Duodenal mucosa (tissue), 2 donors: ENCODE data around the gene PRIMA1.

ENCODE experiments used
- H3K27ac ChIP-seq: one replicate; pipeline ENCODE4 v1.7.0; 2013; ENCODE audit warnings: low read depth, low read length
- H3K27me3 ChIP-seq, 2 donors: one replicate each; pipeline ENCODE4 v1.7.0; 2013; ENCODE audit warnings: low read length in 2 of 2, control low read depth in 1 of 2; ENCODE audit not compliant: insufficient read depth in 2 of 2, control insufficient read depth in 1 of 2
- H3K36me3 ChIP-seq, 2 donors: one replicate each; pipeline ENCODE4 v1.7.0; 2013; ENCODE audit warnings: low read length in 2 of 2, control low read depth in 1 of 2; ENCODE audit not compliant: insufficient read depth in 2 of 2, control insufficient read depth in 1 of 2
- H3K4me1 ChIP-seq, 2 donors: one replicate each; pipeline ENCODE4 v1.7.0; 2013; ENCODE audit warnings: low read length in 2 of 2, control low read depth in 1 of 2; ENCODE audit not compliant: insufficient read depth in 2 of 2, control insufficient read depth in 1 of 2
- H3K4me3 ChIP-seq, 2 donors: one replicate each; pipeline ENCODE4 v1.7.0; 2013; ENCODE audit warnings: low read length in 2 of 2, low read depth in 1 of 2
- H3K9ac ChIP-seq, 2 donors: one replicate each; pipeline ENCODE4 v1.7.0; 2013; ENCODE audit warnings: low read length in 2 of 2, low read depth in 1 of 2
- H3K9me3 ChIP-seq, 2 donors: one replicate each; pipeline ENCODE4 v1.7.0; 2013; ENCODE audit warnings: low read length in 2 of 2, control low read depth in 1 of 2; ENCODE audit not compliant: control insufficient read depth in 1 of 2

Gene PRIMA1

DNA sequence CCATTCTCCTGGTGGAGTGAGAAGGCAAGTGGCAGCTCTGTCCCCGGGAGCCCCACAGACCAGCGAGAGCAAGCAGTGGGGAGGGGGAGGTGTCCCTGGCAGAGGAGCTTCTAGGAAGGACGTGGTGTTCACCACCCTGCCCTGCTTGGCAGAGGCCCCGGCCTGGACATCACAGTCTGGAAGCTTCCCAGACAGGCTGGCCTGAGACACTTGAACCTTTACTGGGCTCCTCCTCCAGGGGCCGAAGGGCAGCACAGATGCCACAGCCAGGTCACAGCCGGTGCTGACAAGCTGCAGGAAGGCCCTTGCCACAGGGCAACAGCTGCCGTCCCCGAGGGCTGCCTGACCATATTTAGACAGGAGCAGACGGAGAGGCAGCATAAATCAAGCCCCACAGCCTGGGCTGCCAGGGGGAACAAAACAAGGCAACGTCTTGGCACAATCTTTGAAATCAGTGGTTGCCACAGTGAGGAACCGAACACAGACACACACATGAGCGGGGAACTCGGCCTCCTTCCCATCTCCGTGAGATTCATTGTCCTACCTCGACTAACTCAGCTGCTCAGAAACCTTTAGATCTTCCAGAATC, 28.5 kb downstream of the PRIMA1 start:
- H3K4me3 ChIP-seq: no peak overlapping the region
- H3K36me3 ChIP-seq: no peaks in the 10 kb centered on the region
- no peaks in the 10 kb centered on the region for H3K27me3 ChIP-seq
- H3K9ac ChIP-seq: no peak overlapping the region
- H3K9me3 ChIP-seq: no peaks in the 10 kb centered on the region
- H3K4me1 ChIP-seq: peaks cover 0 to 5% of the 10 kb centered on the region in 2 donors
- no peak overlapping the region for H3K27ac ChIP-seq

DNA sequence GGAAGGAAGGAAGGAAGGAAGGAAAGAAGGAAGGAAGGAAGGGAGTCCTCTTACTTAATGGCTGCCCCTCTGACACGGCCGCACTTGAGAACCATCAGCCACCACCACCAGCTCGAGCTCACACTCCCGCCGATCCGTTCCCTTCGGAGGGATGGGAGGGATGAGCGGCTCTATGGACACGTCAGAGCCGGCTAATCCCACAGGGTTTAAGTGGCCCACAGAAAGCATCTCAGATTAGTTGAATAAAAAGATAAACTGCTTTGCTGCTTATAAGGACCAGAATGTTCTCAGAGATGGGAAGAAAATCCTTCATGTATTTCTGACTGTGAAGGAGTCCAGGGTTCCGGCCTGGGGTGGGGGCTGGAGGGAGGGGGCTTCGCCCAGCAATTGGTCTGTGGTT, 31.1 kb downstream of the PRIMA1 start:
- no peaks in the 10 kb centered on the region for H3K9me3 ChIP-seq
- H3K4me1 ChIP-seq: peaks cover 0 to 5% of the 10 kb centered on the region in 2 donors
- no peak overlapping the region for H3K27ac ChIP-seq
- no peaks in the 10 kb centered on the region for H3K36me3 ChIP-seq
- no peak overlapping the region for H3K9ac ChIP-seq
- H3K4me3 ChIP-seq: no peak overlapping the region
- H3K27me3 ChIP-seq: no peaks in the 10 kb centered on the region

DNA sequence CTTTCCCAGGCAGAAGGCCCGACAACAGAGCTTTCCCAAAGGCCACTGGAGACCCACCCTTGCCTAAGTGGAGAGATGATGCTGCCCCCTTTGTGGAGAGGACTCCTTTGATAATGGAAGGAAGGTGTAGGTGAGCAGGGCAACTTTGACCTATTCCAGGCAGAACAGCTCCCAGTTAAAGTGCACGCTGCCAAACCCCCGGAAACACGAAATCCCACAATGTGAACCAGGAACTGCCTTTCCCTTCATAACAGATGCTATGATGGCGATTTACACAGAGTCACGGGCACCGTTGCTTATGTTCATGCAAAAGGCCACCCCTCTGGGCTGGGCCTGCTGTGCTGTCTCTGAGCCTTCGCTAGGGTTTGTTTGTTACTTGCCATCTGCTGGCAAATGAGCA, 34.6 kb downstream of the PRIMA1 start:
- H3K4me3 ChIP-seq: no peak overlapping the region
- H3K9me3 ChIP-seq: no peaks in the 10 kb centered on the region
- H3K36me3 ChIP-seq: no peaks in the 10 kb centered on the region
- H3K27ac ChIP-seq: no peak overlapping the region
- H3K4me1 ChIP-seq: no peaks in the 10 kb centered on the region
- H3K9ac ChIP-seq: no peak overlapping the region
- H3K27me3 ChIP-seq: no peaks in the 10 kb centered on the region

DNA sequence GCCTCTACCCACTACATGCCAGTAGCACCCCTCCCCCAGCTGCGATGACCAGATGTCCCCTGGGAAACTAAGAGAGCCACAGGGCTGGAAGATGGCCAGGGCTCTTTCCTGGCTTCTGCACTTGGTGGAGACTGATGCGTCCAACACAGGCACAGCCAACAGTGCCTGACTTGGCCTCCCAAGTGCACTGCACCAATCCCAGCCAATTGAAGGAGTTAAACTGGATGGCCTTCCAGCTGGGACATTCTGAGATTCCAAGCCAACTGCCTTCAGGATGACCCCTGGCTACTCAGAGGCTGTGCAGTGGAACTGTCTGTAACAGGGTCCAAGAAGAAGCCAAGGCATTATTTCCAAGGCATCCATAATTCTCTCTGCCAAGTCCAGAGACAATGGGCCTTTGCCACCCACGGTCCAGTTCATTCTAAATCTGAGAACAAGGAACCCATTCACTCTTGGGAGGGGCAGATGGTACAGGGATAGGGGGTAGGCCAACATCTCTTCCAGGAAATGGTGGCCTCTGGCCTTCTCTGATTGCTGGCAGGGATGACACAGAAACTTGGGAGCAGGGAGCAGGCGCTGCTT, 35.2 kb downstream of the PRIMA1 start:
- H3K27me3 ChIP-seq: no peaks in the 10 kb centered on the region
- no peak overlapping the region for H3K9ac ChIP-seq
- H3K27ac ChIP-seq: no peak overlapping the region
- no peaks in the 10 kb centered on the region for H3K4me1 ChIP-seq
- no peaks in the 10 kb centered on the region for H3K36me3 ChIP-seq
- no peaks in the 10 kb centered on the region for H3K9me3 ChIP-seq
- H3K4me3 ChIP-seq: no peak overlapping the region

DNA sequence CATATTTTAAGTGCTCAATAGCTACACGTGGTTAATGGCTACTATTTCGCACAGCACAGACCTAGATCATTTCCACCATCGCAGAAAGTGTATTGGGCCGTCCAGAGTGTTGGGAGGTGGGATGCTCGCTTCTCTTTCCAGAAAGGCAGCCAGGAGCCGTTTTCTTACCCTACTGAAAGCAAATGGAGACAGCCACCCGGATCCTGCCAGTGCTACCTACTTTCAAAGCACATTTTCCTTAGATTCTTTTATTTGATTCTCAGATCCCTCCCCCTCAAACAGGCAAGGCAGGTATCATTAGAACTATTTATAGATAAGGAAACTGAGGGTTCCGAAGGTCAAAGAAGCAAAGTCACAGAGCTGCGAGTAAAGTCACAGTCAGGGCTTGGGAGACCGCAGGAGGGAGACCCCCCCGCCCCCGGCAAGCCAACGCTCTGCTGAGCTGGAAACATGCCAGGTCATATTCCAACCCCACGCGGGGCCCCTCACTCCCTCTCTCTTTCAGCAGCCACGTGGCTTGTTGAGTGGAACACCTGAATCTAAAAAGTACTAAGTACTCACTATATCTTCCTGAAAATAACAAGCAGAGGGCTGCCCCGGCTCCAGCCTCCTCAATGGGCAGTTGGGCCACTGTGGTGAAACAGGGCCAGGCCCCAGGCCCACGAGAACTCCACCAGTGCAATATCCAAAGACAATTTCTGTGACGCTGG, 36.2 kb downstream of the PRIMA1 start:
- H3K36me3 ChIP-seq: no peaks in the 10 kb centered on the region
- H3K27me3 ChIP-seq: no peaks in the 10 kb centered on the region
- H3K4me3 ChIP-seq: no peak overlapping the region
- no peaks in the 10 kb centered on the region for H3K9me3 ChIP-seq
- no peaks in the 10 kb centered on the region for H3K4me1 ChIP-seq
- no peak overlapping the region for H3K27ac ChIP-seq
- H3K9ac ChIP-seq: no peak overlapping the region

DNA sequence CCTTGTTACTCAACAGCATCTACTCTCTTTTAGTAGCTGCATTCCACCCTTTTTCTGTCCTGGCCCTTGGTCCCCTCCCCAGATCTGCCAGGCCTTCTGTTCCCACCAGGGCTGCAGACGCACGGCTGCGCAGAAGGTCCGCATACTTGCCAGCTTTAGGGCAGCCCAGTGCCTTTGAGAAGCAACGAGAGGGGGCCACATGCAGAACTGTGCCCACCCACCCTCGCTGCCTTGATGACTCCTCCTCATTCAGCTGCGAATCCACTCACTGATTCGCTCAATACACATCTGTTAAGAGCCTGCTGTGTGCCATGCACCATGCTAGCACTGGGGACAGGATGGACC, 39.2 kb downstream of the PRIMA1 start:
- Histone ChIP-seq H3K4me1 (no peaks in the 10 kb centered on the region), H3K4me3 (no peak overlapping the region), H3K9ac (no peak overlapping the region), H3K36me3 (no peaks in the 10 kb centered on the region), H3K9me3 (no peaks in the 10 kb centered on the region), H3K27me3 (no peaks in the 10 kb centered on the region), H3K27ac (no peak overlapping the region)

DNA sequence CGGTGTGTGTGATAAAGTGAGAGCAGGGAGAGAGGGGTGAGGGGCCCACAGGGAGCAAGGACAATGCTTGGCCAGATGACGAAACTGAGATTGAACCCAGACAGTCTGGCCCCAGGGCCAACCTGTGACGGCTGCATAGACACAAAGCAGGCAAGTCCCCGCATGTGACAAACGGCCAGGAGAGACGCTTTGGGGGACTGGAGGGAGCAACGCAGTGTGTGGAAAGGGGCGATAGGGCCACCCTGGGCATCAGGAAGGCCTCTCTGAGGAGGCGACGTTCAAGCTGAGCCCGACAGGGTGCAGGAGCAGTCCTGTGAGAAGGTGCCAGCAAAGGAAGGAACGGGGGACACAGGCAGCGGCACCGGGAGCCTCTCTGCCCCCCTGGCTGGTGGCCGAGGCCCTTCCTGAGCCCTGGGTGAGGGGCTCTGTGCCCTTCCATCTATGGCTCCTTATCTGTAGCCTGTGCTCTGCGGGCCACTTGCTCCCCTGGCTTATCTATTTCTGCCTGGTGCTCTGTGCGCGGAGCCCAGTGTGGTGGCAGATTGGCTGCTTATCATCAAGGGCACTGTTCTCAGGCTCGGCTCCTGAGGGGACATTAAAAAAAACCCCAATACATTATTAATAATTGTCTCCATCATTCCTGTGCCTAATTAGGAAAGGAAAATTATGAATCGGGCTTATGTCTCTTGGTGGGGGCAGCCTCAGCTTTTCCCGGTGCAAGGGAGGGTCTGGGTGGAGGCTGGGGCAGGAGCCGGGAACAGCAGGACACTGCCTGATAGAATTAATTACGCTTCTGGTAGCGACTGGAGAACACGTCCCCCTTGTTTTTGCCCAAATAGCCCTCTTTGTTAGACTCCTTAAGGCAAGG, 39.8 kb downstream of the PRIMA1 start:
- Histone ChIP-seq H3K27ac (no peak overlapping the region), H3K9me3 (no peaks in the 10 kb centered on the region), H3K27me3 (no peaks in the 10 kb centered on the region), H3K9ac (no peak overlapping the region), H3K36me3 (no peaks in the 10 kb centered on the region), H3K4me3 (no peak overlapping the region), H3K4me1 (no peaks in the 10 kb centered on the region)

DNA sequence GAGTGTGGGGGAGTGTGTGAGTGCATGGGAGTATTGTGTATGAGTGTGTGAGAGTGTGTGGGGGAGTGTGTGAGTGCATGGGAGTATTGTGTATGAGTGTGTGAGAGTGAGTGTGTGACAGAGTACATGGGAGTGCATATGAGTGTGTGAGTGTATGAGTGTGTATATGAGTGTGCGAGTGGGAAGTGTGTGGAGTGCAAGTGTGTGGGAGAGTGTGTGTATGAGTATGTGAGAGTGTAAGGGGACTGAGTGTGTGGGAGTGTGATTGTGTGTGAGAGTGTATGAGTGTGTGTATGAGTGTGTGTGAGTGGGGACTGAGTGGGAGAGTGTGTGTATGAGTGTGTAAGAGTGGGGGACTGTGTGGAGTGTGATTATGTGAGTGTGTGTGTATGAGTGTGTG, 40.7 kb downstream of the PRIMA1 start:
- no peaks in the 10 kb centered on the region for H3K27me3 ChIP-seq
- H3K4me1 ChIP-seq: no peaks in the 10 kb centered on the region
- no peaks in the 10 kb centered on the region for H3K9me3 ChIP-seq
- H3K36me3 ChIP-seq: no peaks in the 10 kb centered on the region
- no peak overlapping the region for H3K4me3 ChIP-seq
- no peak overlapping the region for H3K27ac ChIP-seq
- no peak overlapping the region for H3K9ac ChIP-seq

DNA sequence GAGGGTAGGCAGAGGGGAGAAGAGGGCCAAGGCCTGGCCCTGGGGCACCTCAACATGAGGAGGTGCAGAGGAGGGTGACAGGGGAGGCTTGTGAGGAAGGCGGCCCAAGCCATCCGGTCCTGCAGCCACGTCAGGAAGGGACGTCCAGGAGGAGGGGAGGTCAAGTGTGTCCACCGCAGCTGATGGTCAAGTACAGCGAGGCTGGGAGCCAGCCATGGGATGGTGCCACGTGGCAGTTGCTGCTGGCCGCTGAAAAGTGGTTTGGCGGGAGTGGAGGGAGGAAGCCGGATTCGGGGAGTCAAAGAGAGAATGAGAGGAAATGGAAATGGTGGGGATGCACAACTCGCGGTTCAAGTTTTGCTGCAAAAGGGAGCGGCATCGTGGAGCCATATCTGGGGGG, 41.2 kb downstream of the PRIMA1 start:
- Histone ChIP-seq H3K27ac (no peak overlapping the region), H3K9ac (no peak overlapping the region), H3K36me3 (no peaks in the 10 kb centered on the region), H3K4me3 (no peak overlapping the region), H3K9me3 (no peaks in the 10 kb centered on the region), H3K4me1 (no peaks in the 10 kb centered on the region), H3K27me3 (no peaks in the 10 kb centered on the region)
